OCI-LY3 (cell line): ENCODE data around the gene TCF4.

Experiments
- H2AFZ ChIP-seq: fragments of 200-600, 300-600 bp; shearing (Covaris generic); 2 replicates; pipeline ENCODE4 v1.6.0; 2014; ENCODE audit warnings: antibody characterized with exemption, low read depth, low read length
- H3K27ac ChIP-seq: fragments of 200-600, 300-600 bp; sonication (generic); 2 replicates; pipeline ENCODE4 v1.5.1; 2014; ENCODE audit warnings: mild to moderate bottlenecking, low read length, moderate library complexity, mixed read lengths
- H3K27me3 ChIP-seq: fragments of 200-600, 300-600 bp; sonication (generic); 2 replicates; pipeline ENCODE4 v1.6.1; 2014; ENCODE audit warnings: low read depth, low read length, mixed read lengths
- H3K36me3 ChIP-seq: fragments of 200-600, 300-600 bp; sonication (generic); replicated peaks from 2 replicates; pipeline ENCODE3; 2014; ENCODE audit warnings: low read depth, low read length, mixed read lengths
- H3K4me1 ChIP-seq: fragments of 300-600, 200-600 bp; sonication (generic); 2 replicates; pipeline ENCODE4 v1.6.1; 2014; ENCODE audit warnings: low read length, mixed read lengths
- H3K4me2 ChIP-seq: fragments of 200-600, 300-600 bp; sonication (generic); 2 replicates; pipeline ENCODE4 v1.6.1; 2014; ENCODE audit warnings: low read length, mixed read lengths
- H3K4me3 ChIP-seq: fragments of 300-600, 200-600 bp; sonication (generic); 2 replicates; pipeline ENCODE4 v1.5.1; 2014; ENCODE audit warnings: antibody characterized with exemption, mild to moderate bottlenecking, low read length, moderate library complexity
- H3K79me2 ChIP-seq: fragments of 300-600, 200-600 bp; shearing (Covaris generic); 2 replicates; pipeline ENCODE4 v1.6.1; 2014; ENCODE audit warnings: mild to moderate bottlenecking, low read length, mixed read lengths
- H3K9ac ChIP-seq: fragments of 300-600, 200-600 bp; shearing (Covaris generic); 2 replicates; pipeline ENCODE4 v1.6.0; 2014; ENCODE audit warnings: mild to moderate bottlenecking, low read length, moderate library complexity
- H3K9me3 ChIP-seq: fragments of 200-600, 300-600 bp; shearing (Covaris generic); 2 replicates; pipeline ENCODE4 v1.6.1; 2014; ENCODE audit warnings: low read length, mixed read lengths; ENCODE audit not compliant: insufficient read depth
- H4K20me1 ChIP-seq: fragments of 200-600, 300-600 bp; sonication (generic); 2 replicates; pipeline ENCODE4 v1.6.1; 2016; ENCODE audit warnings: low read length, mixed read lengths; ENCODE audit not compliant: insufficient read depth
- CTCF ChIP-seq: fragments of 200-600, 300-600 bp; sonication (generic); IDR thresholded peaks from 2 replicates; pipeline ENCODE4 v1.5.1; 2014; ENCODE audit warnings: antibody characterized with exemption, low read length, low read depth
- EZH2phosphoT487 ChIP-seq: fragments of 200-600 bp; shearing (Covaris generic); IDR thresholded peaks from 2 replicates; pipeline ENCODE4 v1.6.1; 2018; ENCODE audit warnings: antibody characterized with exemption, mixed run types, low read depth

Gene TCF4

GRCh38 chr18:55551227-55551626, 36.8 kb downstream of the TCF4 start:
- no peak overlapping the region for H3K4me3 ChIP-seq
- peaks cover 100% of the 10 kb centered on the region for H3K79me2 ChIP-seq
- no peak overlapping the region for H3K27ac ChIP-seq
- no peak overlapping the region for H2AFZ ChIP-seq
- no peak overlapping the region for H3K4me2 ChIP-seq
- no peak for TF ChIP-seq EZH2phosphoT487
- TF ChIP-seq CTCF: no peak
- peaks cover 99% of the 10 kb centered on the region for H4K20me1 ChIP-seq
- H3K27me3 ChIP-seq: no peaks in the 10 kb centered on the region
- peaks cover 85% of the 10 kb centered on the region for H3K4me1 ChIP-seq
- H3K36me3 ChIP-seq: peaks cover 90% of the 10 kb centered on the region
- no peak overlapping the region for H3K9ac ChIP-seq
- H3K9me3 ChIP-seq: no peaks in the 10 kb centered on the region

DNA sequence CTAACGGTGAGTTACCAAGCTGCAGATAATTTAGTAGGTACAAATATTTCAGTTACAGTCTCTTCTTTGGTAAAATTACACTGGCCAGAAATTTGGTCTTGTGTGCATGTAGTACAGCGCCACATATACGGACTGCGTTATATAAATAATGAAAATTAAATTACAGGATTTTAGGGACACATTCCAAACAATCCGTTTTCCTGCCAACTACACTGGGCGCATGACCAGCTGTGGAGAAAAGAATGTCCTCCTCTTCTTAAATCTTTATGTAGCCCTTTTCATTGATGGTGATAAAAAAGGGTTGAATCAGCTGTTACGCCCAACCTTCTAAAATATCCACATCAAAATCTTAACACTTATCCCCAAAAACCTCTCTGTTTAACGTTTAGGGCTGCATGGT, 37.5 kb downstream of the TCF4 start:
- H3K27ac ChIP-seq: no peak overlapping the region
- H3K4me2 ChIP-seq: no peak overlapping the region
- peaks cover 100% of the 10 kb centered on the region for H3K79me2 ChIP-seq
- peaks cover 89% of the 10 kb centered on the region for H3K36me3 ChIP-seq
- H2AFZ ChIP-seq: no peak overlapping the region
- H3K4me1 ChIP-seq: peaks cover 79% of the 10 kb centered on the region
- no peak overlapping the region for H3K9ac ChIP-seq
- H4K20me1 ChIP-seq: peaks cover 98% of the 10 kb centered on the region
- H3K9me3 ChIP-seq: no peaks in the 10 kb centered on the region
- no peak for TF ChIP-seq EZH2phosphoT487
- no peak for TF ChIP-seq CTCF
- no peaks in the 10 kb centered on the region for H3K27me3 ChIP-seq
- H3K4me3 ChIP-seq: no peak overlapping the region

- H3K4me3 ChIP-seq: no peak overlapping the region
- peaks cover 73% of the 10 kb centered on the region for H3K4me1 ChIP-seq
- peaks cover 100% of the 10 kb centered on the region for H3K79me2 ChIP-seq
- no peaks in the 10 kb centered on the region for H3K9me3 ChIP-seq
- H3K4me2 ChIP-seq: peak overlapping the region; percentile 13; the same call in 1 of the 2 replicates
- peaks cover 87% of the 10 kb centered on the region for H3K36me3 ChIP-seq
- H3K27me3 ChIP-seq: no peaks in the 10 kb centered on the region
- TF ChIP-seq EZH2phosphoT487 (no peak), CTCF (no peak)
- H4K20me1 ChIP-seq: peaks cover 98% of the 10 kb centered on the region
- no peak overlapping the region for H3K9ac ChIP-seq
- H2AFZ ChIP-seq: no peak overlapping the region
- peak overlapping the region; percentile 10; the same call in 1 of the 2 replicates for H3K27ac ChIP-seq
Measured at GRCh38 chr18:55549474-55550104, 38.4 kb downstream of the TCF4 start.

DNA sequence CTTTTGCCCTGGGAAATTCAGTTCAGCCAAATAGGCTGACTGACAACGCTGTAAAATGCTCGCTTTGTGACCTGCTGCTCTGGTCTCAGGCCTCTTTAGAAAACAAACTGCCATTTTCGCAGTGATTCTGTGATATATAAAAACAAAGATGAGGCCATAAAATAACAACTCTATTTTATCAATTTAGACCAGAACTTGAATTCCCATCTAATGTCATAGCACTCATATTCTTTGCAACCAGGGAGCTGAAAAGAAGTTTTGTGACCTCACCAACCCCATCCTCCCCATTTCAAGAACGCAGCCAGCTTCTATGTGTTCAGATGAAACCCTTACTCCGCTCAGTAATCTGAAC, 40.3 kb downstream of the TCF4 start:
- TF ChIP-seq EZH2phosphoT487: no peak
- TF ChIP-seq CTCF: no peak
- Histone ChIP-seq H3K4me2 (no peak overlapping the region), H3K27ac (peak overlapping the region; percentile 10; the same call in 1 of the 2 replicates), H2AFZ (no peak overlapping the region), H3K79me2 (peaks cover 100% of the 10 kb centered on the region), H3K27me3 (no peaks in the 10 kb centered on the region), H3K36me3 (peaks cover 92% of the 10 kb centered on the region), H3K9ac (no peak overlapping the region), H3K4me3 (no peak overlapping the region), H4K20me1 (peaks cover 99% of the 10 kb centered on the region), H3K4me1 (peaks cover 62% of the 10 kb centered on the region), H3K9me3 (no peaks in the 10 kb centered on the region)
